ENCODE data around the gene CC2D1A. TPM values are rescaled to one million over a fixed set of nuclear protein-coding genes. Genes with fewer than 3 reads are reported as not detected.
A peak's percentile ranks its signal among the peaks of the same experiment; 100 is the strongest.

Gene CC2D1A
- polyA plus RNA-seq, 1 of the 3 experiments (the other 2 are of a cell fraction) = 24.2 TPM

- TF ChIP-seq POLR2AphosphoS5 (IDR thresholded peaks at IDR 0.05; ENCODE audit: low read depth, low read length) = peak; percentile 58
- peak; percentile 14 to 69; a peak in 2 of 4 replicates for TF ChIP-seq EP300 (IDR thresholded peaks at IDR 0.05; ENCODE audit: borderline replicate concordance in 1 of 2, low read depth in 1 of 2, low read length in 1 of 2)
- TF ChIP-seq RFX5 (IDR thresholded peaks at IDR 0.05; ENCODE audit: low read length) = no peak
- TF ChIP-seq, protein P1, sequence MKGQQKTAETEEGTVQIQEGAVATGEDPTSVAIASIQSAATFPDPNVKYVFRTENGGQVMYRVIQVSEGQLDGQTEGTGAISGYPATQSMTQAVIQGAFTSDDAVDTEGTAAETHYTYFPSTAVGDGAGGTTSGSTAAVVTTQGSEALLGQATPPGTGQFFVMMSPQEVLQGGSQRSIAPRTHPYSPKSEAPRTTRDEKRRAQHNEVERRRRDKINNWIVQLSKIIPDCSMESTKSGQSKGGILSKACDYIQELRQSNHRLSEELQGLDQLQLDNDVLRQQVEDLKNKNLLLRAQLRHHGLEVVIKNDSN (IDR thresholded peaks at IDR 0.05; ENCODE audit: borderline replicate concordance, low read depth) = no peak
- peak; percentile 68; the same call in 1 of the 2 replicates for TF ChIP-seq TEAD4 (IDR thresholded peaks at IDR 0.05; ENCODE audit: borderline replicate concordance, insufficient read depth)
- no peak for TF ChIP-seq EZH2phosphoT487 (IDR thresholded peaks at IDR 0.05; ENCODE audit: borderline replicate concordance, low read depth)
- TF ChIP-seq CTCF (IDR thresholded peaks at IDR 0.05) = peak; percentile 91
- TF ChIP-seq YY1 (IDR thresholded peaks at IDR 0.05; ENCODE audit: low read depth) = no peak
- TF ChIP-seq RCOR1 (IDR thresholded peaks at IDR 0.05; ENCODE audit: low read length) = 0 out of 2 replicates have a peak, but pooled peaks have one; percentile 44
- TF ChIP-seq SIN3A (IDR thresholded peaks at IDR 0.05; ENCODE audit: borderline replicate concordance, low read depth, low read length) = peak; percentile 49; the same call in 1 of the 2 replicates
- TF ChIP-seq FOXJ3 (CRISPR knock-in tag; IDR thresholded peaks at IDR 0.05) = no peak
- TF ChIP-seq, protein P2, sequence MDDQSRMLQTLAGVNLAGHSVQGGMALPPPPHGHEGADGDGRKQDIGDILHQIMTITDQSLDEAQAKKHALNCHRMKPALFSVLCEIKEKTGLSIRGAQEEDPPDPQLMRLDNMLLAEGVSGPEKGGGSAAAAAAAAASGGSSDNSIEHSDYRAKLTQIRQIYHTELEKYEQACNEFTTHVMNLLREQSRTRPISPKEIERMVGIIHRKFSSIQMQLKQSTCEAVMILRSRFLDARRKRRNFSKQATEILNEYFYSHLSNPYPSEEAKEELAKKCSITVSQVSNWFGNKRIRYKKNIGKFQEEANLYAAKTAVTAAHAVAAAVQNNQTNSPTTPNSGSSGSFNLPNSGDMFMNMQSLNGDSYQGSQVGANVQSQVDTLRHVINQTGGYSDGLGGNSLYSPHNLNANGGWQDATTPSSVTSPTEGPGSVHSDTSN (IDR thresholded peaks at IDR 0.05) = peak; percentile 37; the same call in 1 of the 2 replicates
- TF ChIP-seq NRF1 (IDR thresholded peaks at IDR 0.05; ENCODE audit: low read depth, low read length) = no peak
Measured at GRCh38 chr19:13861714-13862531, 44.1 kb upstream of the CC2D1A start (continued).

GRCh38 chr19:13864046-13864666 is 41.8 kb upstream of the CC2D1A start:
- no peak overlapping the region for H3K4me2 ChIP-seq
- H3K4me1 ChIP-seq (ENCODE audit: control insufficient read depth in 1 of 2, insufficient read depth in 2 of 2, low read depth in 1 of 2, low read length in 1 of 2) = peaks cover 9 to 20% of the 10 kb centered on the region in 2 experiments; a peak in 3 of 4 replicates
- no peaks in the 10 kb centered on the region for H3K9me2 ChIP-seq
- ChIA-PET POLR2A (no interaction called here), CTCF (interaction anchor here (1.0 to 8.2 kb wide), 11 partner anchors 13 to 266 kb away, joined by 3 to 133 read pairs (median 11); partner anchors contain the start of gene MISP3)
- H3K27me3 ChIP-seq (ENCODE audit: insufficient read depth) = no peaks in the 10 kb centered on the region
- H3K36me3 ChIP-seq (replicated peaks in 1 of 2; ENCODE audit: control insufficient read depth in 1 of 2, insufficient read depth in 2 of 2, low read length in 1 of 2) = no peaks in the 10 kb centered on the region
- DNase-seq = no peak
- peaks cover 23% of the 10 kb centered on the region; the same call in 1 of the 2 replicates for H3K79me2 ChIP-seq (ENCODE audit: insufficient read depth)
- H4K20me1 ChIP-seq (ENCODE audit: insufficient read depth) = no peaks in the 10 kb centered on the region
- 91% methylated on average over 7 of the region's 13 CpGs for WGBS (ENCODE audit: low lambda C conversion rate)
- no peak overlapping the region for H3K4me3 ChIP-seq (ENCODE audit: low read depth in 2 of 2, low read length in 1 of 2)
- H2AFZ ChIP-seq (ENCODE audit: low read depth) = no peak overlapping the region
- peak overlapping the region in 1 of 2 experiments; percentile 35; a peak in 1 of 4 replicates for H3K27ac ChIP-seq (ENCODE audit: low read depth in 2 of 2, low read length in 1 of 2)
- no peaks in the 10 kb centered on the region for H3K9me3 ChIP-seq
- TF ChIP-seq TAF1 (IDR thresholded peaks at IDR 0.05; ENCODE audit: borderline replicate concordance, low read depth, low read length) = no peak
- no peak for TF ChIP-seq NRF1 (IDR thresholded peaks at IDR 0.05; ENCODE audit: low read depth, low read length)
- TF ChIP-seq JUND (IDR thresholded peaks at IDR 0.05) = no peak
- TF ChIP-seq POLR2AphosphoS5 (IDR thresholded peaks at IDR 0.05; ENCODE audit: low read depth, low read length) = no peak
- no peak for TF ChIP-seq RXRA (IDR thresholded peaks at IDR 0.05; ENCODE audit: borderline replicate concordance, low read depth)
- no peak for TF ChIP-seq EZH2phosphoT487 (IDR thresholded peaks at IDR 0.05; ENCODE audit: borderline replicate concordance, low read depth)
- no peak for TF ChIP-seq MEF2A (IDR thresholded peaks at IDR 0.05; ENCODE audit: borderline replicate concordance, low read depth)
- no peak for TF ChIP-seq FOXJ3 (CRISPR knock-in tag; IDR thresholded peaks at IDR 0.05)
- no peak for TF ChIP-seq FOSL2 (IDR thresholded peaks at IDR 0.05; ENCODE audit: borderline replicate concordance, low read depth)
- no peak for TF ChIP-seq RFX5 (IDR thresholded peaks at IDR 0.05; ENCODE audit: low read length)
- no peak for TF ChIP-seq RCOR1 (IDR thresholded peaks at IDR 0.05; ENCODE audit: low read length)
- no peak overlapping the region for H3K9ac ChIP-seq
- H3F3A ChIP-seq (replicated peaks; ENCODE audit: insufficient read depth) = peaks cover 30% of the 10 kb centered on the region
